IPS-20b (cell line): ENCODE measurements around the gene GNAQ.

Experiments
- H3K27ac ChIP-seq: one replicate; pipeline ENCODE4 v1.5.1; 2013; ENCODE audit warnings: low read length
- H3K27me3 ChIP-seq: 2 replicates; pipeline ENCODE4 v1.6.1; 2013; ENCODE audit warnings: mild to moderate bottlenecking, low read length, inconsistent platforms; ENCODE audit not compliant: insufficient read depth
- H3K36me3 ChIP-seq: 2 replicates; pipeline ENCODE4 v1.6.1; 2013; ENCODE audit warnings: low read depth, mild to moderate bottlenecking, inconsistent platforms, low read length, moderate library complexity; ENCODE audit not compliant: insufficient read depth
- H3K4me1 ChIP-seq: 2 replicates; pipeline ENCODE4 v1.6.1; 2013; ENCODE audit warnings: mild to moderate bottlenecking, control low read depth, inconsistent platforms, low read length, moderate library complexity; ENCODE audit not compliant: insufficient read depth
- H3K4me3 ChIP-seq: 2 replicates; pipeline ENCODE4 v1.5.1; 2013; ENCODE audit warnings: mild to moderate bottlenecking, low read length, inconsistent platforms
- H3K9ac ChIP-seq: 2 replicates; pipeline ENCODE4 v1.6.1; 2013; ENCODE audit warnings: low read depth, mild to moderate bottlenecking, inconsistent platforms, low read length, moderate library complexity
- H3K9me3 ChIP-seq: 2 replicates; pipeline ENCODE4 v1.6.1; 2013; ENCODE audit warnings: mild to moderate bottlenecking, low read depth, low read length, inconsistent platforms; ENCODE audit not compliant: insufficient read depth

The GNAQ gene

DNA sequence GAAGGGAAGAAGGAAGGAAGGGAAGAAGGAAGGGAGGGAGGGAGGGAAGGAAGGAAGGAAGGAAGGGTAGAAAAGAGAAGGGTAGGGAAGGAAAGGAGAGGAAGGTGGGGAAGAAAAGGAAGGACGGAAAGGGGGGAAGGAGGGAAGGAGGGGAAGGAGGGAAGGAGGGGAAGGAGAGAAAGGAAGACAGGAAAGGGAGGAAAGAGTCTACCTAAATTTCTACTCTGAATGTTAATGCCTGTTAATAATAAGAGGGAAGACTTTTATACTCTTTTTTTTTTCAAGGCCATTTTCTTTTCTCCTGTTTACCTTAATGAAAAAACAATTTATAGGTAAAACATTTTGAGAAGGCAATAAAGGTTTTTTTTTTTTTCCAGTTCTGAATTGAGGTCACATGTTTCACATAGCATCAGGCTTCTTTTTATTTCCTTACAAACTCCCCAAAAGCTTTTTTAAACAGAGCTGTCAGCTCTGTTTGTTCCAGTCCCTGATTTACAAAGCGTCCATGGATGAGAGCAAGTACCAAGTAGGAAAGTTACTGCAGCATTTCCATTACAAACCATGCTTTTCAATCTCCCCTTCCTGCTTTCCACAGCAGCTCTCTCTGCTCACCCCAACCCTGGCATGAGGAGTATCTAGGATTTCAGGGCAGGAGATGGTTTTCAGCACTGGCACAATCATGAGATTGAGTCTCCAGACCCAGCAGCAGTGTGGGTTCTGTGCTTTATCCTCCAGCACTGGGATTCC lies 173.9 kb downstream of the GNAQ start:
- H3K36me3 ChIP-seq = no peaks in the 10 kb centered on the region
- no peaks in the 10 kb centered on the region for H3K9me3 ChIP-seq
- H3K9ac ChIP-seq = no peak overlapping the region
- H3K27ac ChIP-seq = no peak overlapping the region
- H3K4me3 ChIP-seq = no peak overlapping the region
- H3K27me3 ChIP-seq = no peaks in the 10 kb centered on the region
- peaks cover 11% of the 10 kb centered on the region for H3K4me1 ChIP-seq

GRCh38 chr9:77856615-77857014 lies 175.0 kb downstream of the GNAQ start:
- H3K9me3 ChIP-seq = no peaks in the 10 kb centered on the region
- no peak overlapping the region for H3K4me3 ChIP-seq
- no peak overlapping the region for H3K9ac ChIP-seq
- H3K27ac ChIP-seq = no peak overlapping the region
- H3K4me1 ChIP-seq = peaks cover 11% of the 10 kb centered on the region
- H3K36me3 ChIP-seq = no peaks in the 10 kb centered on the region
- H3K27me3 ChIP-seq = no peaks in the 10 kb centered on the region

DNA sequence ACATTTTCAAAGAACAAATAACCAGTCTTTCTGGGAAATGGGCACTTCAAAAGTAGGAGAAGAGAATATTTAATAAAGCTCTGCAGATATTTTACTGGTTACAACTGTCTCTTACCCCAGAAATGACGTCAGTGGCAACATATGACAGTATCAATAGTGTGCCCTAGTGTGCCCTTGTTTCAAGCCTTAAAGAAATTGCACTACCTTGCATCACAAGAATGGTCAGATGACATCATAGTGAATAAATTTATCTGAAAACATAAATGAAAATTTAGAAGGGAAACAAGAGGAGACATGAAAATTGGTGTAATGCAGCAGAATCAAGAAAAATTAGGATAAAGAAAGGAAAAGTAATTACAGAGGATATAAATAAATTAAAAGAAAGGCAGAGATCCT lies 176.7 kb downstream of the GNAQ start:
- H3K9ac ChIP-seq = no peak overlapping the region
- peaks cover 11% of the 10 kb centered on the region for H3K4me1 ChIP-seq
- H3K9me3 ChIP-seq = no peaks in the 10 kb centered on the region
- no peak overlapping the region for H3K27ac ChIP-seq
- H3K27me3 ChIP-seq = no peaks in the 10 kb centered on the region
- no peaks in the 10 kb centered on the region for H3K36me3 ChIP-seq
- H3K4me3 ChIP-seq = no peak overlapping the region

DNA sequence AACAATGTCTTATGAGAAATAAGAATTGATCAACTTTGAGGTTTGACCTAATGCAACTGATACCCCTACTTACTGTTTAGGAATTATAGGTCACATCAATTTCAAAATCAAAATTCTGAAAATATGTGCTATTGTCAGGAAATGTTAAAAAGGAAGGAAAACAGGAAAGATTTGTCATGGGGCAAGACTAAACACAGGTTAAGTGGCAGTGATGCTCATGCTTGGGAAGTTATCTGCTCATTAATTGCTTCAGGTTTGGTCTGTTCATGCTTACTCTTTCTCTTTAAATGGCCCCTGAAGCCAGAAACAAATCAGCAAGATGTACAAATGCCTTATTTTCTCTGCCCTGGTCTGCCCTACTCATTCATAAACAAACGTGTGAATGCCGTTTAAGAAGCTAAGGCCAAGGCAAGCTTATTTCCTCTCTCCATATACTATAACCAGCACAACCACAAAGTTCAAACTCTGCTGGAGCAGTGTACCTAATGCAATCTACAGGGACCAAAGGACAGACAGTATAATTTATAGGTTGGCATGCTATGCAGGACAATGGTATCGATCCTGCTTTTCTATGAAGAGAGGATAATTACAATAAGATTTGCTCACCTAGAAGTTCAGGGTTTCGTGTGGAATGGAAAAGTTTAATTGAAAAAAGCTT lies 177.2 kb downstream of the GNAQ start:
- Histone ChIP-seq H3K36me3 (no peaks in the 10 kb centered on the region), H3K4me1 (peaks cover 11% of the 10 kb centered on the region)

GRCh38 chr9:77853716-77854115 lies 177.9 kb downstream of the GNAQ start:
- Histone ChIP-seq H3K27me3 (no peaks in the 10 kb centered on the region), H3K9me3 (no peaks in the 10 kb centered on the region), H3K36me3 (no peaks in the 10 kb centered on the region), H3K4me3 (no peak overlapping the region), H3K9ac (no peak overlapping the region), H3K4me1 (peaks cover 11% of the 10 kb centered on the region), H3K27ac (no peak overlapping the region)

More for the DNA sequence above, 177.2 kb downstream of the GNAQ start:
- H3K4me3 ChIP-seq = no peak overlapping the region
- no peak overlapping the region for H3K9ac ChIP-seq
- no peaks in the 10 kb centered on the region for H3K9me3 ChIP-seq
- no peak overlapping the region for H3K27ac ChIP-seq
- H3K27me3 ChIP-seq = no peaks in the 10 kb centered on the region

- Histone ChIP-seq H3K36me3 (no peaks in the 10 kb centered on the region), H3K27ac (no peak overlapping the region), H3K9me3 (no peaks in the 10 kb centered on the region), H3K4me3 (no peak overlapping the region), H3K9ac (no peak overlapping the region), H3K4me1 (peaks cover 10% of the 10 kb centered on the region; the same call in 1 of the 2 replicates), H3K27me3 (no peaks in the 10 kb centered on the region)
These were observed 179.6 kb downstream of the GNAQ start for GRCh38 chr9:77851882-77852595.

DNA sequence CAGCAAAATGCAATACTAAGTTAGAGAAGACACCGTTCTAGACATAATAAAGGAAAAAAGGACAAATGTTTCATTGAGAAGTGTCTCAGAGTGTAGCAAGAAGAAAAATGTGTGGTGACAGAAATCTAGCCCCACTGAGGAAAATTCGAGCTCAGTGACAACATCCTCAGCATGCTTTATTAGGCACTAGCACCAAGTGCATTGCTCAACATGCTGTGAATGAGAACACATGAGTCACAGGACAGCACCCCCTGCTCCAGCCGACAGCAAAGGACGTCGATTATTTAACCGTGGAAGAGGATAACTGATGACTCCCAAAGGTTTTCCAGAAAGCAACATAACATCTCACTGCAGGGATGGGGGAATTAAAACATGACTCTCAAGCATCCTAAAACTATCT lies 182.7 kb downstream of the GNAQ start:
- Histone ChIP-seq H3K27ac (no peak overlapping the region), H3K4me3 (no peak overlapping the region), H3K9me3 (no peaks in the 10 kb centered on the region), H3K4me1 (peaks cover 4% of the 10 kb centered on the region; the same call in 1 of the 2 replicates), H3K27me3 (no peaks in the 10 kb centered on the region), H3K9ac (no peak overlapping the region), H3K36me3 (no peaks in the 10 kb centered on the region)

DNA sequence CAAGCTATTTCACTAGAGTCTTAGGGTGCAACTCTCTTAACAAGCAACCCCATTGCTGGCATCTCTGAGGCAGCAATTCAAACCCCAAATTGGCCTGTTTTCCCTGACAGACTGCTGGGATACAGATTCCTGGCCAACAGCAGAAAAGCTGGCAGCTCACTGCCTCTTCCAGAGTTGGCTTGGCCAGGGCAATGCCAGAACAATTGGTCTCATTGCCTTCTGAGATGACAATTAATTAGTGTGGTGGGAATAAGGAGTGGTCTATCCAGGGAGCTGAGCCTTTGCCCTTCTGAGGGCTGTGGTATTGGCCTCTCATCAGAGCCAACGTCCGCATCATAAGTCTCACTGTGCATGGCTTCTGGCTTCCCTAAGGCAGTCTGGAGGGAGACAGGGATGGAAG lies 183.2 kb downstream of the GNAQ start:
- no peaks in the 10 kb centered on the region for H3K9me3 ChIP-seq
- no peak overlapping the region for H3K4me3 ChIP-seq
- no peaks in the 10 kb centered on the region for H3K27me3 ChIP-seq
- no peak overlapping the region for H3K27ac ChIP-seq
- H3K36me3 ChIP-seq = no peaks in the 10 kb centered on the region
- H3K4me1 ChIP-seq = peaks cover 6% of the 10 kb centered on the region; the same call in 1 of the 2 replicates
- H3K9ac ChIP-seq = no peak overlapping the region

- H3K4me1 ChIP-seq = peaks cover 9% of the 10 kb centered on the region; the same call in 1 of the 2 replicates
- no peaks in the 10 kb centered on the region for H3K27me3 ChIP-seq
- H3K9ac ChIP-seq = no peak overlapping the region
- H3K36me3 ChIP-seq = no peaks in the 10 kb centered on the region
- no peak overlapping the region for H3K4me3 ChIP-seq
- no peak overlapping the region for H3K27ac ChIP-seq
- no peaks in the 10 kb centered on the region for H3K9me3 ChIP-seq
These were observed 184.0 kb downstream of the GNAQ start for GRCh38 chr9:77847626-77848025.

DNA sequence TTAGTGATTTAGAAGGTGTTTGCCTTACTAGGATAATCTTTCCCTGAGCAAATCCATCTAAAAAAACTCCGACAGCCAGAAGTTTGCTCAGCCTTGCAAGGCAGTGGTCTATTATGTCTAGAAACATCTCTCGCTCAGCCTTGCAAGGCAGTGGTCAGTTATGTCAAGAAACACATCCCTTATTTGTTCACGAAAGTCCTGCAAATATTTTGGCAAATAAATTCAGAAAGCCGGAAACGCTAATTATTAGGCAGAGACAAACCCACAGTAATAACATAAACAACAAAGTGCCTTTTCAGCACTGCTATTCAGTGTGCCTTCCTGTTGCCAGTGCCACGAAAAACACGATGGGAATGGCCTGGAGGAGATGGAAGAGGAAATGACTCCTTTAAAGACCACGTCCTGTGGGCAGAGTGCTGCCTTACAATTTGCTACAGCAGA lies 184.5 kb downstream of the GNAQ start:
- Histone ChIP-seq H3K4me1 (peaks cover 9% of the 10 kb centered on the region; the same call in 1 of the 2 replicates), H3K27me3 (no peaks in the 10 kb centered on the region), H3K9me3 (no peaks in the 10 kb centered on the region), H3K27ac (no peak overlapping the region), H3K36me3 (no peaks in the 10 kb centered on the region), H3K4me3 (no peak overlapping the region), H3K9ac (no peak overlapping the region)

GRCh38 chr9:77844415-77844814 lies 187.2 kb downstream of the GNAQ start:
- Histone ChIP-seq H3K4me1 (peaks cover 9% of the 10 kb centered on the region; the same call in 1 of the 2 replicates), H3K9me3 (no peaks in the 10 kb centered on the region), H3K36me3 (no peaks in the 10 kb centered on the region)

GRCh38 chr9:77843871-77844155 lies 187.8 kb downstream of the GNAQ start:
- no peaks in the 10 kb centered on the region for H3K27me3 ChIP-seq
- no peaks in the 10 kb centered on the region for H3K36me3 ChIP-seq
- no peak overlapping the region for H3K4me3 ChIP-seq
- H3K27ac ChIP-seq = no peak overlapping the region
- H3K9ac ChIP-seq = no peak overlapping the region
- H3K4me1 ChIP-seq = peaks cover 9% of the 10 kb centered on the region; the same call in 1 of the 2 replicates
- no peaks in the 10 kb centered on the region for H3K9me3 ChIP-seq

More at GRCh38 chr9:77844415-77844814, 187.2 kb downstream of the GNAQ start:
- H3K4me3 ChIP-seq = no peak overlapping the region
- no peak overlapping the region for H3K27ac ChIP-seq
- no peak overlapping the region for H3K9ac ChIP-seq
- H3K27me3 ChIP-seq = no peaks in the 10 kb centered on the region
